GM19463 (cell line): ENCODE measurements around the gene COL9A2.
"Not testable (repeated sequence)": the region's sequence is repeated elsewhere in the genome, so short reads cannot be mapped to it uniquely, and the experiment has no call there.

Source experiments
- ATAC-seq: cut with Tn5 transposase; IDR thresholded peaks from one replicate; pipeline ENCODE4 v1.9.1; 2021; ENCODE audit warnings: mild to moderate bottlenecking, moderate library complexity; ENCODE audit not compliant: unreplicated experiment

The COL9A2 gene

GRCh38 chr1:40316595-40317393, at the start of gene COL9A2:
COL9A2 (minus strand) TSS chr1:40317286; CDS start chr1:40317197, 89 bp downstream.
- peak; percentile 40 for ATAC-seq

GRCh38 chr1:40363721-40364120, 46.6 kb upstream of the COL9A2 start:
- peak; percentile 99 for ATAC-seq

- ATAC-seq: no peak
Observed at GRCh38 chr1:40362699-40363098, 45.6 kb upstream of the COL9A2 start.

GRCh38 chr1:40362199-40362598, 45.1 kb upstream of the COL9A2 start:
- ATAC-seq: no peak

GRCh38 chr1:40361637-40362036, 44.6 kb upstream of the COL9A2 start:
- ATAC-seq: no peak

GRCh38 chr1:40361201-40361600, 44.1 kb upstream of the COL9A2 start:
- ATAC-seq: no peak

GRCh38 chr1:40360631-40361030, 43.5 kb upstream of the COL9A2 start:
- ATAC-seq: no peak

- ATAC-seq: no peak
Observed at GRCh38 chr1:40357625-40358024, 40.5 kb upstream of the COL9A2 start.

GRCh38 chr1:40353082-40353481, 36.0 kb upstream of the COL9A2 start:
- ATAC-seq: no peak

- ATAC-seq: no peak
Observed at GRCh38 chr1:40352126-40352525, 35.0 kb upstream of the COL9A2 start.

- ATAC-seq: no peak
Observed at GRCh38 chr1:40351124-40351523, 34.0 kb upstream of the COL9A2 start.

- ATAC-seq: no peak
Observed at GRCh38 chr1:40350391-40350790, 33.3 kb upstream of the COL9A2 start.

GRCh38 chr1:40344597-40344996, 27.5 kb upstream of the COL9A2 start:
- no peak for ATAC-seq

GRCh38 chr1:40342381-40342717, 25.3 kb upstream of the COL9A2 start:
- not testable (repeated sequence) for ATAC-seq

GRCh38 chr1:40341491-40342380, 24.6 kb upstream of the COL9A2 start:
- ATAC-seq: no peak

GRCh38 chr1:40339420-40340323, 22.6 kb upstream of the COL9A2 start:
- no peak for ATAC-seq

GRCh38 chr1:40338745-40339419, 21.8 kb upstream of the COL9A2 start:
- ATAC-seq: no peak

- ATAC-seq: no peak
Observed at GRCh38 chr1:40337443-40337842, 20.4 kb upstream of the COL9A2 start.

GRCh38 chr1:40332695-40333094, 15.6 kb upstream of the COL9A2 start:
- no peak for ATAC-seq

- not testable (repeated sequence) for ATAC-seq
Observed at GRCh38 chr1:40331403-40331802, 14.3 kb upstream of the COL9A2 start.
